Prostate gland (tissue), 2 donors: ENCODE measurements around the gene RIBC1. TPM values are rescaled to one million over a fixed set of nuclear protein-coding genes. Genes with fewer than 3 reads are reported as not detected.

Experiments used
- DNase-seq: peaks from one replicate; pipeline ENCODE4 v3.0.0-alpha.2; 2019; ENCODE audit warnings: low spot score
- H3K27ac ChIP-seq, 2 donors: fragments of 200-600 bp; sonication (generic); 2 replicates each; pipeline ENCODE4 v1.5.1; 2017 to 2019
- H3K27me3 ChIP-seq: fragments of 200-600 bp; sonication (generic); replicated peaks from 2 replicates; pipeline ENCODE4 v1.5.1; 2019; ENCODE audit not compliant: insufficient read depth
- H3K36me3 ChIP-seq, 2 donors: fragments of 200-600 bp; sonication (generic); 1 replicate in 1 of 2; 2 replicates in 1 of 2; pipeline versions ENCODE4 v1.5.1 to v1.8.1; 2017 to 2019
- H3K4me1 ChIP-seq: fragments of 200-600 bp; sonication (generic); replicated peaks from 2 replicates; pipeline ENCODE4 v1.5.1; 2019
- H3K4me3 ChIP-seq, 2 donors: fragments of 200-600 bp; sonication (generic); 2 replicates each; pipeline ENCODE4 v1.5.1; 2017 to 2019
- H3K9me3 ChIP-seq: fragments of 200-600 bp; sonication (generic); 2 replicates; pipeline ENCODE4 v1.5.1; 2017
- CTCF ChIP-seq, 4 experiments: fragments of 200-600 bp in 2 of 4; fragments of 450-650 bp in 2 of 4; sonication (generic) in 2 of 4; IDR thresholded peaks; 1 replicate in 3 of 4; 2 replicates in 1 of 4; pipeline ENCODE4 v1.5.1; 2016 to 2019; ENCODE audit warnings: antibody characterized with exemption in 4 of 4, mild to moderate bottlenecking in 2 of 4, moderate library complexity in 2 of 4
- POLR2A ChIP-seq: fragments of 450-650 bp; IDR thresholded peaks from one replicate; pipeline ENCODE4 v1.6.1; 2016; ENCODE audit warnings: antibody characterized with exemption, mild to moderate bottlenecking
- POLR2AphosphoS5 ChIP-seq: sonication (generic); formaldehyde crosslinking; IDR thresholded peaks from one replicate; pipeline ENCODE4 v1.6.1; 2017; ENCODE audit warnings: antibody characterized with exemption
- WGBS: methylation state at CpG from one replicate; pipeline ENCODE4 v1.1.5; 2018; 5-methylcytosine and 5-hydroxymethylcytosine counted together
- intact Hi-C: fragments of 100-400 bp; cut with DNase I; formaldehyde crosslinking; loops from one replicate; pipeline ENCODE4 v1.14.2; 2022
- total RNA-seq, 2 donors: library from RNA; depleted of rRNA; stranded (reverse); fragments of >200 nt; gene quantifications; one replicate each; pipeline ENCODE4 v1.1.0, GENCODE V29; 2016

The RIBC1 gene
- total RNA-seq = 1 to 10 TPM; 3.0 to 5.4 TPM

- no peak for DNase-seq
- 7% methylated on average over 14 of the region's 17 CpGs for WGBS
- intact Hi-C loops = no loop called here
- Histone ChIP-seq H3K36me3 (no peaks in the 10 kb centered on the region), H3K9me3 (no peaks in the 10 kb centered on the region), H3K4me1 (no peaks in the 10 kb centered on the region), H3K27ac (peak within 1 kb of the TSS; percentile 83 to 88), H3K4me3 (peak within 1 kb of the TSS; percentile 48), H3K27me3 (no peaks in the 10 kb centered on the region)
- no peak for TF ChIP-seq POLR2A
- TF ChIP-seq POLR2AphosphoS5 = no peak
- no peak for TF ChIP-seq CTCF (IDR thresholded peaks at IDR 0.05)
These were observed at the start of gene RIBC1 for GRCh38 chrX:53422861-53423306. RIBC1 (plus strand) TSS chrX:53422873; CDS start chrX:53426277, 3,404 bp downstream.

GRCh38 chrX:53373307-53373706, 49.4 kb upstream of the RIBC1 start:
- Histone ChIP-seq H3K27me3 (no peaks in the 10 kb centered on the region), H3K4me3 (no peak overlapping the region), H3K4me1 (no peaks in the 10 kb centered on the region), H3K36me3 (no peaks in the 10 kb centered on the region), H3K9me3 (no peaks in the 10 kb centered on the region), H3K27ac (no peak overlapping the region)
- TF ChIP-seq POLR2AphosphoS5 (no peak), POLR2A (no peak), CTCF (IDR thresholded peaks at IDR 0.05) (no peak)
- no peak for DNase-seq
- WGBS = 65% methylated on average over 2 of the region's 2 CpGs
- intact Hi-C loops = no loop called here

- H3K27me3 ChIP-seq = no peaks in the 10 kb centered on the region
- WGBS = 97% methylated on average over 7 of the region's 7 CpGs
- no peaks in the 10 kb centered on the region for H3K36me3 ChIP-seq
- intact Hi-C loops = no loop called here
- no peak for TF ChIP-seq POLR2A
- no peak for TF ChIP-seq POLR2AphosphoS5
- TF ChIP-seq CTCF (IDR thresholded peaks at IDR 0.05) = no peak
- no peaks in the 10 kb centered on the region for H3K9me3 ChIP-seq
- no peaks in the 10 kb centered on the region for H3K4me1 ChIP-seq
- DNase-seq = no peak
- no peak overlapping the region for H3K4me3 ChIP-seq
- H3K27ac ChIP-seq = no peak overlapping the region
These were observed 48.4 kb upstream of the RIBC1 start for GRCh38 chrX:53374222-53374820.

- no peaks in the 10 kb centered on the region for H3K27me3 ChIP-seq
- no peaks in the 10 kb centered on the region for H3K9me3 ChIP-seq
- H3K36me3 ChIP-seq = no peaks in the 10 kb centered on the region
- no peak for TF ChIP-seq CTCF (IDR thresholded peaks at IDR 0.05)
- no peak for TF ChIP-seq POLR2AphosphoS5
- TF ChIP-seq POLR2A = no peak
- no peak overlapping the region for H3K27ac ChIP-seq
- DNase-seq = no peak
- H3K4me3 ChIP-seq = no peak overlapping the region
- intact Hi-C loops = no loop called here
- no peaks in the 10 kb centered on the region for H3K4me1 ChIP-seq
These were observed 47.8 kb upstream of the RIBC1 start for GRCh38 chrX:53374923-53375322.

- intact Hi-C loops = no loop called here
- H3K4me3 ChIP-seq = no peak overlapping the region
- no peak overlapping the region for H3K27ac ChIP-seq
- no peak for DNase-seq
- TF ChIP-seq POLR2AphosphoS5 = no peak
- no peak for TF ChIP-seq CTCF (IDR thresholded peaks at IDR 0.05)
- H3K27me3 ChIP-seq = no peaks in the 10 kb centered on the region
- H3K9me3 ChIP-seq = no peaks in the 10 kb centered on the region
- 40% methylated on average over 1 of the region's 6 CpGs for WGBS
- H3K4me1 ChIP-seq = no peaks in the 10 kb centered on the region
- H3K36me3 ChIP-seq = no peaks in the 10 kb centered on the region
These were observed 45.8 kb upstream of the RIBC1 start for GRCh38 chrX:53376888-53377287.
